Transverse colon (tissue), 4 donors: ENCODE results near the gene OSBPL9.

Experiments
- POLR2AphosphoS5 ChIP-seq, 3 donors: sonication (generic); formaldehyde crosslinking; IDR thresholded peaks; one replicate each; pipeline ENCODE4 v1.6.1; 2016; ENCODE audit warnings: antibody characterized with exemption in 3 of 3
- TF ChIP-seq, protein P1 (sequence below), 5 experiments: fragments of 200-600 bp in 3 of 5; fragments of 450-650 bp in 2 of 5; sonication (generic) in 3 of 5; IDR thresholded peaks; 1 replicate in 2 of 5; 2 replicates in 3 of 5; pipeline ENCODE4 v1.5.1; 2016 to 2017; ENCODE audit warnings: antibody characterized with exemption in 5 of 5, inconsistent platforms in 3 of 5, mild to moderate bottlenecking in 2 of 5, moderate library complexity in 1 of 5

DNA sequence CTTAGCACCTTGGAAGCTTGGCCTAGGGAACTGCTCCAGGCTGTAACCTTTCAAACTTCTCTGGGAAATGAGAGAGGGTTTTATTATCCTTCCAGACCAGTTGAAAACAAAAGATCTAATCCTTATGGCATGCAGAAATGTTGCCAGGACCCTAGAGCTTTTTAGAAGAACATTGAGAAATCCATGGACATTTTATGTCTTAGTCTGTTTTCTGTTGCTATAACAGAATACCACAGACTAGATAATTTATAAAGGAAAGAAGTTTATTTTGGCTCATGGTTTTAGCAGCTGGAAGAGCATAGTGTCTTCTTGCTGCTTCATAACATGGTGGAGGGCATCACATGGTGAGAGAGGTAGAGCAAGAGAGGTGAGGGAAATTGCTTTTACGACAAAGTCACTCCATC, 25.8 kb downstream of the OSBPL9 start:
- TF ChIP-seq, protein P1, sequence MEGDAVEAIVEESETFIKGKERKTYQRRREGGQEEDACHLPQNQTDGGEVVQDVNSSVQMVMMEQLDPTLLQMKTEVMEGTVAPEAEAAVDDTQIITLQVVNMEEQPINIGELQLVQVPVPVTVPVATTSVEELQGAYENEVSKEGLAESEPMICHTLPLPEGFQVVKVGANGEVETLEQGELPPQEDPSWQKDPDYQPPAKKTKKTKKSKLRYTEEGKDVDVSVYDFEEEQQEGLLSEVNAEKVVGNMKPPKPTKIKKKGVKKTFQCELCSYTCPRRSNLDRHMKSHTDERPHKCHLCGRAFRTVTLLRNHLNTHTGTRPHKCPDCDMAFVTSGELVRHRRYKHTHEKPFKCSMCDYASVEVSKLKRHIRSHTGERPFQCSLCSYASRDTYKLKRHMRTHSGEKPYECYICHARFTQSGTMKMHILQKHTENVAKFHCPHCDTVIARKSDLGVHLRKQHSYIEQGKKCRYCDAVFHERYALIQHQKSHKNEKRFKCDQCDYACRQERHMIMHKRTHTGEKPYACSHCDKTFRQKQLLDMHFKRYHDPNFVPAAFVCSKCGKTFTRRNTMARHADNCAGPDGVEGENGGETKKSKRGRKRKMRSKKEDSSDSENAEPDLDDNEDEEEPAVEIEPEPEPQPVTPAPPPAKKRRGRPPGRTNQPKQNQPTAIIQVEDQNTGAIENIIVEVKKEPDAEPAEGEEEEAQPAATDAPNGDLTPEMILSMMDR (IDR thresholded peaks at IDR 0.05): no peak
- peak in 2 of 3 donors; percentile 70 for TF ChIP-seq POLR2AphosphoS5 (IDR thresholded peaks at IDR 0.05)
